Mesendoderm (in vitro differentiated cells): ENCODE results near the gene ZNF451.

Experiments used
- DNase-seq: peaks from one replicate; pipeline ENCODE4 v3.0.0; 2013
- H2AK5ac ChIP-seq: 2 replicates; pipeline ENCODE4 v1.6.1; 2013; ENCODE audit warnings: low read length, inconsistent platforms
- H2BK120ac ChIP-seq: 2 replicates; pipeline ENCODE4 v1.6.1; 2013; ENCODE audit warnings: low read depth, mild to moderate bottlenecking, low read length, moderate library complexity, mixed read lengths
- H2BK15ac ChIP-seq: replicated peaks from 2 replicates; pipeline ENCODE4 v1.6.1; 2013; ENCODE audit warnings: low read depth, mild to moderate bottlenecking, moderate library complexity
- H2BK5ac ChIP-seq: 2 replicates; pipeline ENCODE4 v1.6.1; 2013; ENCODE audit warnings: low read length, inconsistent platforms
- H3K18ac ChIP-seq: 2 replicates; pipeline ENCODE4 v1.6.1; 2013; ENCODE audit warnings: mild to moderate bottlenecking, low read length, mixed read lengths
- H3K23ac ChIP-seq: one replicate; pipeline ENCODE4 v1.6.1; 2013; ENCODE audit warnings: low read length
- H3K27ac ChIP-seq: 2 replicates; pipeline ENCODE4 v1.5.1; 2013; ENCODE audit warnings: low read depth, mild to moderate bottlenecking, inconsistent platforms, low read length, moderate library complexity
- H3K27me3 ChIP-seq: 2 replicates; pipeline ENCODE4 v1.6.1; 2013; ENCODE audit warnings: low read length, control low read depth, mild to moderate bottlenecking, inconsistent platforms; ENCODE audit not compliant: insufficient read depth, poor library complexity
- H3K36me3 ChIP-seq: 2 replicates; pipeline ENCODE4 v1.6.1; 2013; ENCODE audit warnings: low read length, inconsistent platforms; ENCODE audit not compliant: control insufficient read depth, insufficient read depth
- H3K4ac ChIP-seq: one replicate; pipeline ENCODE4 v1.6.1; 2013; ENCODE audit warnings: low read depth, mild to moderate bottlenecking, low read length, moderate library complexity
- H3K4me1 ChIP-seq: 2 replicates; pipeline ENCODE4 v1.6.1; 2013; ENCODE audit warnings: low read depth, low read length, inconsistent platforms; ENCODE audit not compliant: control insufficient read depth
- H3K4me2 ChIP-seq: 2 replicates; pipeline ENCODE4 v1.6.1; 2013; ENCODE audit warnings: low read length
- H3K4me3 ChIP-seq: 2 replicates; pipeline ENCODE4 v1.5.1; 2013; ENCODE audit warnings: mild to moderate bottlenecking, low read length
- H3K56ac ChIP-seq: one replicate; pipeline ENCODE4 v1.6.1; 2013; ENCODE audit warnings: low read length
- H3K79me1 ChIP-seq: 2 replicates; pipeline ENCODE4 v1.6.1; 2013; ENCODE audit warnings: low read length, inconsistent platforms
- H3K79me2 ChIP-seq: 2 replicates; pipeline ENCODE4 v1.6.1; 2013; ENCODE audit warnings: mild to moderate bottlenecking, low read length; ENCODE audit not compliant: control insufficient read depth, insufficient read depth
- H3K9ac ChIP-seq: 2 replicates; pipeline ENCODE4 v1.6.1; 2013; ENCODE audit warnings: low read length, inconsistent platforms
- H4K5ac ChIP-seq: one replicate; pipeline ENCODE4 v1.6.1; 2013; ENCODE audit warnings: low read length
- H4K8ac ChIP-seq: one replicate; pipeline ENCODE4 v1.6.1; 2013; ENCODE audit warnings: low read depth, mild to moderate bottlenecking, control low read depth, low read length, moderate library complexity
- whole genome bisulfite sequencing: extraction: QIAGEN DNeasy Blood & Tissue Kit; methylation state at CpG from one replicate; pipeline ENCODE4 v1.1.7; 2013; ENCODE audit warnings: low lambda C conversion rate, missing lambda C conversion rate; ENCODE audit not compliant: insufficient coverage; ENCODE audit errors: extremely low coverage; 5-methylcytosine and 5-hydroxymethylcytosine counted together

Gene ZNF451

DNA sequence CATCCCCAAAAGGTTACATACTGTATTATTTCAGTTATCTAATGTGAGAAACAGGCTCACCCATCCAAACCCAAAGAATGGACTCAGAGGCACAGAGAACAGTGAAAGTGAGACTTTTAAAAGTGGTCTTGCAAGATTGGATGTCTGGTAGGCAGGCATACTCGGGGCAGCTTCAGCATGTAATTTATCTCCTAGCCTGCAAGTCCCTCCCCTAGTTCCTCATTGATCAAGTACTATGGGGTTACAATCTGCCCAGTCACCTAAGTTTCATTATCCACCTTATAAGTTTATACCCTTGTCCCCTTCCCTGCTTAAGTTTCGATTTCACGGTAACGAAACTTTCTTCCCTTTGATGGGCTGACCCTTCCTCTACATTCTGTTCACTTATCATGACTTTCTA is 20.8 kb upstream of the ZNF451 start:
- no peak overlapping the region for H3K23ac ChIP-seq
- no peaks in the 10 kb centered on the region for H3K4me1 ChIP-seq
- no peaks in the 10 kb centered on the region for H3K36me3 ChIP-seq
- no CpG with 5 or more reads among the region's 4 CpGs for WGBS
- no peak overlapping the region for H2BK15ac ChIP-seq
- H3K27me3 ChIP-seq, result no peaks in the 10 kb centered on the region
- no peak overlapping the region for H3K18ac ChIP-seq
- no peak overlapping the region for H4K8ac ChIP-seq
- H2BK120ac ChIP-seq, result no peak overlapping the region
- no peak for DNase-seq
- no peak overlapping the region for H3K4ac ChIP-seq
- H3K27ac ChIP-seq, result no peak overlapping the region
- H2AK5ac ChIP-seq, result no peak overlapping the region
- H3K79me1 ChIP-seq, result no peaks in the 10 kb centered on the region
- no peak overlapping the region for H4K5ac ChIP-seq
- H3K4me2 ChIP-seq, result no peak overlapping the region
- no peak overlapping the region for H3K4me3 ChIP-seq
- H3K56ac ChIP-seq, result no peak overlapping the region
- no peak overlapping the region for H3K9ac ChIP-seq
- H2BK5ac ChIP-seq, result no peak overlapping the region
- H3K79me2 ChIP-seq, result no peaks in the 10 kb centered on the region

DNA sequence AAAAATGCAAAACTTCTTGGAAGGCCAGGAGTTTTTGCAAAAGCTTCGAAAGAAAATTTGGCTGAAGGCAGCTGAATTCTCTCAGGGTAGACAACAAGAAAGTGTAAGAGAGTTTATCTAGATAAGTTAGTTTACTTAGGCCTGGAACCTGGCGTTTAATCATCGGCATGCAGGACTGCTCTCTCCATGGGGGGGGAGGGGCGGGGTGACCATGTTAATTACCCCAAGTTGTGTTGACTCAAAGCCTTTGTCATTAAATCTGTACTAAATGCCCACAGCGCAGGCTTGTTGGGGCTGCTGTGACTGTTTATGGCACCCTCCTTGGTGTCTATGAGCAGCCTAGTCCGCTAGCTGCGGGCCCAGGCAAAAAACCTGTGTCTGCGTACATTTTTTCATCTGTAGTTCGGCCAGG is 20.1 kb upstream of the ZNF451 start:
- Histone ChIP-seq H4K5ac (no peak overlapping the region), H2BK15ac (no peak overlapping the region), H3K4me2 (no peak overlapping the region), H2BK120ac (no peak overlapping the region), H3K27ac (no peak overlapping the region), H3K79me1 (no peaks in the 10 kb centered on the region), H3K36me3 (no peaks in the 10 kb centered on the region), H3K27me3 (no peaks in the 10 kb centered on the region), H4K8ac (no peak overlapping the region), H3K4me3 (no peak overlapping the region), H3K79me2 (no peaks in the 10 kb centered on the region), H3K4ac (no peak overlapping the region), H3K18ac (no peak overlapping the region), H2BK5ac (no peak overlapping the region), H3K56ac (no peak overlapping the region), H2AK5ac (no peak overlapping the region), H3K23ac (no peak overlapping the region), H3K9ac (no peak overlapping the region), H3K4me1 (no peaks in the 10 kb centered on the region)
- no CpG with 5 or more reads among the region's 9 CpGs for WGBS
- peak; percentile 45 for DNase-seq

DNA sequence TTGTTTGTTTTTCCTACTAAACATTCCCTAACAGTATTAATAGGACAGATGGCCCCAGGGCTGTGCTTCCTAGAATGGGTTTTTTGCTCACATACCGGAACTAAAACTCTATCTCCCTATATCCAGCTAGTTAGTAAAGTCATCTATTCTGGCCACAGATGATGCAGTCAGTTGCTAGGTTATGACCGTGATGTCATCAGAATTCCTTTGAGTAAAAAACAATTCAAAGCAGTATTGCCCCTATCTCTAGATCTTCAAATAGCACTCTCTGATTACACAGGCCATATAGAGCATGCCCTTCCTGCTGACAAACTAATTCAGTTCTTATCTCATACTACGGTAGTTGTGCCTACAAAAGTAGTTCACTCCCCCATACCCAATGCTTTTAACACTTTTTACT is 17.9 kb upstream of the ZNF451 start:
- Histone ChIP-seq H3K4ac (no peak overlapping the region), H3K56ac (no peak overlapping the region), H3K36me3 (no peaks in the 10 kb centered on the region), H3K18ac (no peak overlapping the region), H4K5ac (no peak overlapping the region), H3K4me1 (no peaks in the 10 kb centered on the region), H2BK15ac (no peak overlapping the region), H3K27me3 (no peaks in the 10 kb centered on the region), H4K8ac (no peak overlapping the region), H3K27ac (no peak overlapping the region), H3K23ac (no peak overlapping the region), H3K4me2 (no peak overlapping the region), H2AK5ac (no peak overlapping the region), H3K9ac (no peak overlapping the region), H3K4me3 (no peak overlapping the region), H3K79me1 (no peaks in the 10 kb centered on the region), H2BK5ac (no peak overlapping the region), H2BK120ac (no peak overlapping the region), H3K79me2 (no peaks in the 10 kb centered on the region)
- DNase-seq, result no peak
- no CpG with 5 or more reads among the region's 3 CpGs for WGBS

DNA sequence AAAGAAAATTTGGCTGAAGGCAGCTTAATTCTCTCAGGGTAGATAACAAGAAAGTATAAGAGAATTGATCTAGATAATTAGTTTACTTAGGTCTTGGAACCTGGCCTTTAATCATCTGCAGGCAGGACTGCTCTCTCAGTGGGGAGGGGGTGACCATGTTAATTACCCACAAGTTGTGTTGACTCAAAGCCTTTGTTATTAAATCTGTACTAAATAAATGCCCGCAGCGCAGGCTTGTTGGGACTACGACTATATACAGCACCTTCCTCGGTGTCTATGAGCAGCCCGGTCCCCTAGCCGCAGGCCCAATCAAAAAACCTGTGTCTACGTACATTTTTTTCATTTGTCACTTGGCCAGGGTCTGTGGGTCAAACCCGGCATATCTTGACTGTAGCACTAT is 15.6 kb upstream of the ZNF451 start:
- no peaks in the 10 kb centered on the region for H3K36me3 ChIP-seq
- H2AK5ac ChIP-seq, result no peak overlapping the region
- DNase-seq, result no peak
- H2BK5ac ChIP-seq, result no peak overlapping the region
- no peak overlapping the region for H3K56ac ChIP-seq
- no peak overlapping the region for H3K9ac ChIP-seq
- H4K5ac ChIP-seq, result no peak overlapping the region
- no peak overlapping the region for H3K18ac ChIP-seq
- no peak overlapping the region for H3K4me3 ChIP-seq
- no peak overlapping the region for H3K4me2 ChIP-seq
- H3K79me2 ChIP-seq, result no peaks in the 10 kb centered on the region
- H3K23ac ChIP-seq, result no peak overlapping the region
- H3K27me3 ChIP-seq, result no peaks in the 10 kb centered on the region
- WGBS, result no CpG with 5 or more reads among the region's 8 CpGs
- no peak overlapping the region for H2BK15ac ChIP-seq
- no peak overlapping the region for H3K4ac ChIP-seq
- H4K8ac ChIP-seq, result no peak overlapping the region
- H3K27ac ChIP-seq, result no peak overlapping the region
- H2BK120ac ChIP-seq, result no peak overlapping the region
- H3K79me1 ChIP-seq, result no peaks in the 10 kb centered on the region
- no peaks in the 10 kb centered on the region for H3K4me1 ChIP-seq

DNA sequence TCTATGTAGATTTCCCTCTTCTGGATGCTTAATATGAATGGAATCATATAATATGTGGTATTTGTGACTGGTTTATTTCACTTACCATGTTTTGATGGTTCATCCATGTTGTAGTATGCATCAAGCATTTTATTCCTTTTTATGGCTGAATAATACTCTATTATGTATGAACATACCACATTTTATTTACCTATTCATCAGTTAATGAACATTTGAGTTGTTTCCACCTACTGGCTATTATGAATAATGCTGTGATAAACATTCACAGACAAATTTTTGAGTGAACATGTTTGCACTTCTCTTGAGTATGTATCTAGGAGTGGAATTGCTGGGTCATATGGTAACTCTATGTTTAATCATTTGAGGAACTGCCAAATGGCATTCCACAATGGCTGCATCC is 14.9 kb upstream of the ZNF451 start:
- no peaks in the 10 kb centered on the region for H3K79me1 ChIP-seq
- no peak overlapping the region for H2AK5ac ChIP-seq
- H3K4me3 ChIP-seq, result no peak overlapping the region
- H2BK15ac ChIP-seq, result no peak overlapping the region
- H4K8ac ChIP-seq, result no peak overlapping the region
- H3K27me3 ChIP-seq, result no peaks in the 10 kb centered on the region
- no peak overlapping the region for H4K5ac ChIP-seq
- no peak overlapping the region for H2BK5ac ChIP-seq
- no peak overlapping the region for H3K27ac ChIP-seq
- H2BK120ac ChIP-seq, result no peak overlapping the region
- DNase-seq, result no peak
- H3K23ac ChIP-seq, result no peak overlapping the region
- H3K4me1 ChIP-seq, result no peaks in the 10 kb centered on the region
- no peak overlapping the region for H3K9ac ChIP-seq
- H3K79me2 ChIP-seq, result no peaks in the 10 kb centered on the region
- no peak overlapping the region for H3K4ac ChIP-seq
- no peak overlapping the region for H3K18ac ChIP-seq
- H3K56ac ChIP-seq, result no peak overlapping the region
- H3K36me3 ChIP-seq, result no peaks in the 10 kb centered on the region
- H3K4me2 ChIP-seq, result no peak overlapping the region

DNA sequence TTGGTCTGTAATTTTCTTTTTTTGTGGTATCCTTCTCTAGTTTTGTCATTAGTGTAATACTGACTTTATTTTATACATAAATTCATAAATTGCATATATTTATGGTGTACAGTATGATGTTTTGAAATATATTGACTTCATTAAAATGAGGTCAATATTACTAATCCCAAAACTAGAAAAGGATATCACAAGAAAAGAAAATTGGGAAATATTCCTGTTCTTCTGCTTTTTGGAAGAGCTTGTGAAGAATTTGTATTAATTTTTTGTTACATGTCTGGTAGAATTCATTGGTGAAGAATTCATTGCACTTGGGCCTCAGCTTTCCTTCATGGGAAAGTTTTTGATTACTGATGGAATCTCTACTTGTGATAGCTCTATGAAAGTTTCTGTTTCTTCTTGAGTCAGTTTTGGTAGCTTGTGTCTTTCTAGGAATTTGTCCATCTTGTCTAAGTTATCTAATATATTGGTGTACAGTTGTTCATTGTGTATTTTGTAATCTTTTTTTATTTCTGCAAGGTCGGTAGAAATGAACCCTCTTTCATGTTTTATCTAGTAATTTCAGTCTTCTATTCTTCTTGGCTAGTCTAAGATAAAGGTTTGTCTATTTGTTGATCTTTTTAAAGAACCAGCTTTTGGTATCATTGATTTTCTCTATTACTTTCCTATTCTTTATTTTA is 11.3 kb upstream of the ZNF451 start:
- Histone ChIP-seq H3K9ac (no peak overlapping the region), H3K36me3 (no peaks in the 10 kb centered on the region), H4K8ac (no peak overlapping the region), H3K18ac (no peak overlapping the region), H3K56ac (no peak overlapping the region), H2AK5ac (no peak overlapping the region), H3K23ac (no peak overlapping the region), H4K5ac (no peak overlapping the region), H3K79me1 (no peaks in the 10 kb centered on the region), H2BK15ac (no peak overlapping the region), H3K4ac (no peak overlapping the region), H3K4me3 (no peak overlapping the region), H3K27ac (no peak overlapping the region), H3K79me2 (no peaks in the 10 kb centered on the region), H3K4me2 (no peak overlapping the region), H3K27me3 (no peaks in the 10 kb centered on the region), H2BK5ac (no peak overlapping the region), H3K4me1 (peaks cover 3% of the 10 kb centered on the region), H2BK120ac (no peak overlapping the region)
- DNase-seq, result no peak
- no CpG with 5 or more reads among the region's 1 CpG for WGBS
